Neural cell (in vitro differentiated cells): ENCODE measurements around the gene GABRA6.
"Not testable (repeated sequence)": the region's sequence is repeated elsewhere in the genome, so short reads cannot be mapped to it uniquely, and the experiment has no call there.

Experiments used
- MXI1 ChIP-seq: fragments of 450-650 bp; conservative IDR thresholded peaks from 2 replicates; pipeline ENCODE4 v1.6.1; 2014; ENCODE audit warnings: antibody characterized with exemption, mild to moderate bottlenecking; ENCODE audit not compliant: poor library complexity, severe bottlenecking
- POLR2AphosphoS5 ChIP-seq: IDR thresholded peaks from 2 replicates; pipeline ENCODE4 v1.6.1; 2012
- TAF1 ChIP-seq: IDR thresholded peaks from 2 replicates; pipeline ENCODE4 v1.6.1; 2012; ENCODE audit warnings: low read depth
- TF ChIP-seq, protein P1 (sequence below): fragments of 450-650 bp; IDR thresholded peaks from 2 replicates; pipeline ENCODE4 v1.5.1; 2014; ENCODE audit warnings: antibody characterized with exemption, mild to moderate bottlenecking, moderate library complexity; ENCODE audit not compliant: poor library complexity, severe bottlenecking

DNA sequence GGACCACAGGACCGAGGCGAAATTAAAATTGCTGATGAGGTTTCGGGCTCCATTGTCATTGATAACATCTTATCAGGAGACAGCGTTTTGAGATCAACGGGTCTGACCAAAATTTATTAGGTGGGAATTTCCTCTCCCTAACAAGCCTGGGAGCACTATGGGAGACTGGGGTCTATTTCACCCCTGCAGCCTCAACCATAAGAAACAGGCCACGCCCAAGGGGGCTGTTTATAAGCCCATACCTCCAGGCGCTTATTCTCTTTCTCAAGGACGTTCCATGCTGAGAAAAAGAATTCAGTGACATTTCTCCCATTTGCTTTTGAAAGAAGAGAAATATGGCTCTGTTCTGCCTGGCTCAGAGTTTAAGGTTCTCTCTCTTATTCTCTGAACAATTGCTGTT lies 33.6 kb upstream of the GABRA6 start:
- TF ChIP-seq, protein P1, sequence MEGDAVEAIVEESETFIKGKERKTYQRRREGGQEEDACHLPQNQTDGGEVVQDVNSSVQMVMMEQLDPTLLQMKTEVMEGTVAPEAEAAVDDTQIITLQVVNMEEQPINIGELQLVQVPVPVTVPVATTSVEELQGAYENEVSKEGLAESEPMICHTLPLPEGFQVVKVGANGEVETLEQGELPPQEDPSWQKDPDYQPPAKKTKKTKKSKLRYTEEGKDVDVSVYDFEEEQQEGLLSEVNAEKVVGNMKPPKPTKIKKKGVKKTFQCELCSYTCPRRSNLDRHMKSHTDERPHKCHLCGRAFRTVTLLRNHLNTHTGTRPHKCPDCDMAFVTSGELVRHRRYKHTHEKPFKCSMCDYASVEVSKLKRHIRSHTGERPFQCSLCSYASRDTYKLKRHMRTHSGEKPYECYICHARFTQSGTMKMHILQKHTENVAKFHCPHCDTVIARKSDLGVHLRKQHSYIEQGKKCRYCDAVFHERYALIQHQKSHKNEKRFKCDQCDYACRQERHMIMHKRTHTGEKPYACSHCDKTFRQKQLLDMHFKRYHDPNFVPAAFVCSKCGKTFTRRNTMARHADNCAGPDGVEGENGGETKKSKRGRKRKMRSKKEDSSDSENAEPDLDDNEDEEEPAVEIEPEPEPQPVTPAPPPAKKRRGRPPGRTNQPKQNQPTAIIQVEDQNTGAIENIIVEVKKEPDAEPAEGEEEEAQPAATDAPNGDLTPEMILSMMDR = not testable (repeated sequence)
- not testable (repeated sequence) for TF ChIP-seq POLR2AphosphoS5, MXI1, TAF1
